Activated naive CD4-positive, alpha-beta T cell treated with anti-CD3 and anti-CD28 coated beads, Interleukin-2, amount 10 ng/mL, durations not matched to agents 7 days and 5 days (primary cell): ENCODE results near the gene RGSL1.
A peak's percentile ranks its signal among the peaks of the same experiment; 100 is the strongest.

Source experiments
- CTCF ChIA-PET: fragments of 350-600 bp; sonication (Branson Sonifier 250); formaldehyde crosslinking; loops from one replicate; lab custom pipeline; 2021; ENCODE audit warnings: antibody characterized with exemption; lab: Charles Lee
- DNase-seq: peaks from one replicate; pipeline ENCODE4 v3.0.0-alpha.2; 2020
- H3K27ac Mint-ChIP-seq: one replicate; pipeline ENCODE4 v1.8.0; 2021; ENCODE audit warnings: mild to moderate bottlenecking, moderate library complexity, mixed read lengths
- H3K27me3 Mint-ChIP-seq: one replicate; pipeline ENCODE4 v1.8.0; 2021; ENCODE audit warnings: mild to moderate bottlenecking, mixed read lengths
- H3K36me3 Mint-ChIP-seq: one replicate; pipeline ENCODE4 v1.8.0; 2021; ENCODE audit warnings: mixed read lengths
- H3K4me1 Mint-ChIP-seq: one replicate; pipeline ENCODE4 v1.8.0; 2021; ENCODE audit warnings: mixed read lengths
- H3K4me3 Mint-ChIP-seq: one replicate; pipeline ENCODE4 v1.8.0; 2021; ENCODE audit warnings: mild to moderate bottlenecking, moderate library complexity, mixed read lengths
- H3K9me3 Mint-ChIP-seq: one replicate; pipeline ENCODE4 v1.8.0; 2021; ENCODE audit warnings: mixed read lengths

Gene RGSL1

GRCh38 chr1:182569939-182570610, 120.1 kb downstream of the RGSL1 start:
- Mint-ChIP-seq H3K27me3 (no peaks in the 10 kb centered on the region), H3K36me3 (no peaks in the 10 kb centered on the region), H3K4me1 (no peaks in the 10 kb centered on the region), H3K4me3 (no peak overlapping the region), H3K27ac (no peak overlapping the region), H3K9me3 (no peaks in the 10 kb centered on the region)
- CTCF ChIA-PET = interaction anchor here (0.5 kb wide), 1 partner anchor 860 kb away, joined by 3 read pairs; no protein-coding TSS in a partner anchor
- no peak for DNase-seq

GRCh38 chr1:182570611-182570970, 120.6 kb downstream of the RGSL1 start:
- CTCF ChIA-PET = interaction anchor here (0.5 kb wide), 1 partner anchor 860 kb away, joined by 3 read pairs; no protein-coding TSS in a partner anchor
- no peaks in the 10 kb centered on the region for H3K4me1 Mint-ChIP-seq
- DNase-seq = no peak
- no peaks in the 10 kb centered on the region for H3K9me3 Mint-ChIP-seq
- H3K27me3 Mint-ChIP-seq = no peaks in the 10 kb centered on the region
- no peak overlapping the region for H3K27ac Mint-ChIP-seq
- peaks cover 2% of the 10 kb centered on the region for H3K36me3 Mint-ChIP-seq
- H3K4me3 Mint-ChIP-seq = no peak overlapping the region

- no peaks in the 10 kb centered on the region for H3K9me3 Mint-ChIP-seq
- no peaks in the 10 kb centered on the region for H3K27me3 Mint-ChIP-seq
- H3K27ac Mint-ChIP-seq = no peak overlapping the region
- H3K36me3 Mint-ChIP-seq = peaks cover 17% of the 10 kb centered on the region
- no peak overlapping the region for H3K4me3 Mint-ChIP-seq
- no peaks in the 10 kb centered on the region for H3K4me1 Mint-ChIP-seq
- CTCF ChIA-PET = interaction anchor here (0.8 to 1.0 kb wide), 2 partner anchors 81 to 211 kb away, joined by 3 read pairs; no protein-coding TSS in a partner anchor
- no peak for DNase-seq
These were observed 124.2 kb downstream of the RGSL1 start for GRCh38 chr1:182574156-182574555.

GRCh38 chr1:182575540-182576149, 125.7 kb downstream of the RGSL1 start:
- DNase-seq = no peak
- CTCF ChIA-PET = no interaction called here
- Mint-ChIP-seq H3K27me3 (no peaks in the 10 kb centered on the region), H3K4me1 (no peaks in the 10 kb centered on the region), H3K9me3 (no peaks in the 10 kb centered on the region), H3K36me3 (peaks cover 28% of the 10 kb centered on the region), H3K27ac (no peak overlapping the region), H3K4me3 (no peak overlapping the region)

GRCh38 chr1:182580736-182581135, 130.8 kb downstream of the RGSL1 start:
- H3K36me3 Mint-ChIP-seq = peaks cover 36% of the 10 kb centered on the region
- CTCF ChIA-PET = interaction anchor here (1.5 kb wide), 1 partner anchor 12 kb away, joined by 4 read pairs; no protein-coding TSS in a partner anchor
- H3K27me3 Mint-ChIP-seq = no peaks in the 10 kb centered on the region
- DNase-seq = no peak
- no peak overlapping the region for H3K27ac Mint-ChIP-seq
- no peaks in the 10 kb centered on the region for H3K9me3 Mint-ChIP-seq
- H3K4me1 Mint-ChIP-seq = peaks cover 10% of the 10 kb centered on the region
- no peak overlapping the region for H3K4me3 Mint-ChIP-seq

GRCh38 chr1:182584746-182585145, 134.8 kb downstream of the RGSL1 start:
- DNase-seq = no peak
- Mint-ChIP-seq H3K4me3 (no peak overlapping the region), H3K27me3 (no peaks in the 10 kb centered on the region), H3K36me3 (peaks cover 28% of the 10 kb centered on the region), H3K27ac (no peak overlapping the region), H3K9me3 (peaks cover 1% of the 10 kb centered on the region), H3K4me1 (peaks cover 32% of the 10 kb centered on the region)
- CTCF ChIA-PET = no interaction called here

GRCh38 chr1:182586380-182586779, 136.4 kb downstream of the RGSL1 start:
- Mint-ChIP-seq H3K27me3 (no peaks in the 10 kb centered on the region), H3K4me3 (no peak overlapping the region), H3K4me1 (peaks cover 36% of the 10 kb centered on the region), H3K36me3 (peaks cover 15% of the 10 kb centered on the region), H3K9me3 (peaks cover 1% of the 10 kb centered on the region), H3K27ac (no peak overlapping the region)
- CTCF ChIA-PET = no interaction called here
- no peak for DNase-seq

GRCh38 chr1:182587093-182587492, 137.1 kb downstream of the RGSL1 start:
- CTCF ChIA-PET = interaction anchor here (0.7 kb wide), 1 partner anchor 14 kb away, joined by 3 read pairs; no protein-coding TSS in a partner anchor
- Mint-ChIP-seq H3K27ac (no peak overlapping the region), H3K4me1 (peaks cover 36% of the 10 kb centered on the region), H3K36me3 (peaks cover 14% of the 10 kb centered on the region), H3K27me3 (peaks cover 2% of the 10 kb centered on the region), H3K9me3 (peaks cover 1% of the 10 kb centered on the region), H3K4me3 (no peak overlapping the region)
- DNase-seq = no peak

- Mint-ChIP-seq H3K27ac (peak overlapping the region; percentile 99), H3K4me1 (peaks cover 36% of the 10 kb centered on the region), H3K36me3 (peaks cover 11% of the 10 kb centered on the region), H3K27me3 (peaks cover 7% of the 10 kb centered on the region), H3K4me3 (peak overlapping the region; percentile 98), H3K9me3 (peaks cover 1% of the 10 kb centered on the region)
- CTCF ChIA-PET = interaction anchor here (1.4 to 22.4 kb wide), 6 partner anchors 8 to 507 kb away, joined by 3 to 717 read pairs (median 8); partner anchors contain the start of gene NPL
- no peak for DNase-seq
These were observed 137.9 kb downstream of the RGSL1 start for GRCh38 chr1:182587666-182588499.

GRCh38 chr1:182588500-182589396, 138.8 kb downstream of the RGSL1 start, which contains the start of gene RNASEL:
TSS of gene RNASEL (minus strand) at chr1:182589256. CDS start at chr1:182586806, 2,450 bp downstream.
- peak; percentile 65 for DNase-seq
- peaks cover 8% of the 10 kb centered on the region for H3K36me3 Mint-ChIP-seq
- peak within 1 kb of the TSS; percentile 98 for H3K4me3 Mint-ChIP-seq
- peaks cover 16% of the 10 kb centered on the region for H3K27me3 Mint-ChIP-seq
- CTCF ChIA-PET = interaction anchor here (1.4 to 22.4 kb wide), 6 partner anchors 9 to 508 kb away, joined by 3 to 717 read pairs (median 8); partner anchors contain the start of gene NPL
- H3K27ac Mint-ChIP-seq = peak within 1 kb of the TSS; percentile 99
- peaks cover 1% of the 10 kb centered on the region for H3K9me3 Mint-ChIP-seq
- H3K4me1 Mint-ChIP-seq = peaks cover 36% of the 10 kb centered on the region

- peaks cover 33% of the 10 kb centered on the region for H3K4me1 Mint-ChIP-seq
- peaks cover 21% of the 10 kb centered on the region for H3K27me3 Mint-ChIP-seq
- no peak for DNase-seq
- H3K36me3 Mint-ChIP-seq = peaks cover 8% of the 10 kb centered on the region
- peak overlapping the region; percentile 98 for H3K4me3 Mint-ChIP-seq
- peak overlapping the region; percentile 99 for H3K27ac Mint-ChIP-seq
- CTCF ChIA-PET = interaction anchor here (1.5 to 22.4 kb wide), 5 partner anchors 9 to 509 kb away, joined by 4 to 717 read pairs (median 9); partner anchors contain the start of gene NPL
- H3K9me3 Mint-ChIP-seq = peaks cover 1% of the 10 kb centered on the region
These were observed 139.6 kb downstream of the RGSL1 start for GRCh38 chr1:182589520-182589919.

- CTCF ChIA-PET = interaction anchor here (1.5 to 22.4 kb wide), 4 partner anchors 11 to 509 kb away, joined by 4 to 717 read pairs (median 18); partner anchors contain the start of gene NPL
- H3K36me3 Mint-ChIP-seq = peaks cover 8% of the 10 kb centered on the region
- no peak overlapping the region for H3K27ac Mint-ChIP-seq
- peaks cover 1% of the 10 kb centered on the region for H3K9me3 Mint-ChIP-seq
- peaks cover 30% of the 10 kb centered on the region for H3K4me1 Mint-ChIP-seq
- peak overlapping the region; percentile 98 for H3K4me3 Mint-ChIP-seq
- no peak for DNase-seq
- H3K27me3 Mint-ChIP-seq = peaks cover 21% of the 10 kb centered on the region
These were observed 140.0 kb downstream of the RGSL1 start for GRCh38 chr1:182589931-182590330.
